Measurements from ENCODE around the gene MAX.

DNA sequence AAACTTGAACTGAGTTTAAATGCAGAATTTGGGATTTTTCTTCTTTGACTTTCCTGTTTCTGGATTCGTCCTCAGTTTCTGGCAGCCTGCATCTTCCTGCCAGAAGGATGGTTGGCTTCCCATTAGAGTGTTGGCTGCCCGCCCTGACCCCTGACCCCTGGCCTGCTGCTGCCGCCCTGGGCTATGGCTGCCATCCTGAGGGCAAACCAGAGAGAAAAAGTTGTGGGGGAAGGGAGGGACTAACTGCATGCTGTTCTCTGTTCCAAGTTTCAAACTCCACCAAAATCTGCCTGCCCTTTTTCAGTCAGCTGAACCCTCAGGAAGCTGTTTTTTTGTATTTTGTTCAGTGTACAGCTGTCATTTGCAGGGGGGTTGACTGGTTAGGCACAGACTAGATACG is 67.3 kb downstream of the MAX start:
- no peak for TF ChIP-seq POLR2AphosphoS5 (IDR thresholded peaks at IDR 0.05)
- TF ChIP-seq, protein P1, sequence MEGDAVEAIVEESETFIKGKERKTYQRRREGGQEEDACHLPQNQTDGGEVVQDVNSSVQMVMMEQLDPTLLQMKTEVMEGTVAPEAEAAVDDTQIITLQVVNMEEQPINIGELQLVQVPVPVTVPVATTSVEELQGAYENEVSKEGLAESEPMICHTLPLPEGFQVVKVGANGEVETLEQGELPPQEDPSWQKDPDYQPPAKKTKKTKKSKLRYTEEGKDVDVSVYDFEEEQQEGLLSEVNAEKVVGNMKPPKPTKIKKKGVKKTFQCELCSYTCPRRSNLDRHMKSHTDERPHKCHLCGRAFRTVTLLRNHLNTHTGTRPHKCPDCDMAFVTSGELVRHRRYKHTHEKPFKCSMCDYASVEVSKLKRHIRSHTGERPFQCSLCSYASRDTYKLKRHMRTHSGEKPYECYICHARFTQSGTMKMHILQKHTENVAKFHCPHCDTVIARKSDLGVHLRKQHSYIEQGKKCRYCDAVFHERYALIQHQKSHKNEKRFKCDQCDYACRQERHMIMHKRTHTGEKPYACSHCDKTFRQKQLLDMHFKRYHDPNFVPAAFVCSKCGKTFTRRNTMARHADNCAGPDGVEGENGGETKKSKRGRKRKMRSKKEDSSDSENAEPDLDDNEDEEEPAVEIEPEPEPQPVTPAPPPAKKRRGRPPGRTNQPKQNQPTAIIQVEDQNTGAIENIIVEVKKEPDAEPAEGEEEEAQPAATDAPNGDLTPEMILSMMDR (IDR thresholded peaks at IDR 0.05), result no peak
